Activated CD4-positive, alpha-beta T cell treated with anti-CD3 and anti-CD28 coated beads, Interleukin-2, amount 10 ng/mL, durations not matched to agents 7 days and 5 days (primary cell): ENCODE measurements around the gene PMM2. TPM values are rescaled to one million over a fixed set of nuclear protein-coding genes. Genes with fewer than 3 reads are reported as not detected.

Experiments
- CTCF ChIA-PET: fragments of 350-600 bp; sonication (Branson Sonifier 250); formaldehyde crosslinking; loops from one replicate; lab custom pipeline; 2021; ENCODE audit warnings: antibody characterized with exemption; lab: Charles Lee
- POLR2A ChIA-PET: fragments of 350-600 bp; sonication (Branson Sonifier 250); formaldehyde crosslinking; loops from one replicate; lab custom pipeline; 2021; ENCODE audit warnings: antibody characterized with exemption; lab: Charles Lee
- DNase-seq: peaks from one replicate; pipeline ENCODE4 v3.0.0-alpha.2; 2020
- H3K27ac Mint-ChIP-seq: one replicate; pipeline ENCODE4 v1.8.0; 2021; ENCODE audit warnings: mild to moderate bottlenecking, moderate library complexity, mixed read lengths
- H3K27me3 Mint-ChIP-seq: one replicate; pipeline ENCODE4 v1.8.0; 2021; ENCODE audit warnings: mixed read lengths
- H3K36me3 Mint-ChIP-seq: one replicate; pipeline ENCODE4 v1.8.0; 2021; ENCODE audit warnings: low read depth, mixed read lengths
- H3K4me1 Mint-ChIP-seq: one replicate; pipeline ENCODE4 v1.8.0; 2021; ENCODE audit warnings: mixed read lengths
- H3K4me3 Mint-ChIP-seq: one replicate; pipeline ENCODE4 v1.8.0; 2021; ENCODE audit warnings: mild to moderate bottlenecking, moderate library complexity, mixed read lengths
- H3K9me3 Mint-ChIP-seq: one replicate; pipeline ENCODE4 v1.8.0; 2021; ENCODE audit warnings: mixed read lengths
- total RNA-seq, 2 experiments: library from RNA; stranded (reverse); gene quantifications; one replicate each; pipeline ENCODE4 v1.2.3, GENCODE V29; 2021

Gene PMM2
- total RNA-seq, 2 experiments from 2014 or later: 37.0 to 38.9 TPM

- H3K4me1 Mint-ChIP-seq: peaks cover 16% of the 10 kb centered on the region
- DNase-seq: no peak
- no peak overlapping the region for H3K27ac Mint-ChIP-seq
- no peaks in the 10 kb centered on the region for H3K36me3 Mint-ChIP-seq
- peaks cover 5% of the 10 kb centered on the region for H3K27me3 Mint-ChIP-seq
- ChIA-PET CTCF (interaction anchor here (0.7 to 3.6 kb wide), 15 partner anchors 9 to 400 kb away, joined by 3 to 17 read pairs (median 4); partner anchors contain the start of gene CARHSP1), POLR2A (interaction anchor here (0.7 kb wide), 1 partner anchor 224 kb away, joined by 3 read pairs; no protein-coding TSS in a partner anchor)
- no peaks in the 10 kb centered on the region for H3K9me3 Mint-ChIP-seq
- no peak overlapping the region for H3K4me3 Mint-ChIP-seq
These were observed 83.3 kb downstream of the PMM2 start for GRCh38 chr16:8880839-8881510.

GRCh38 chr16:8882041-8882617 is 84.5 kb downstream of the PMM2 start, which contains the start of gene LITAFD:
LITAFD (plus strand) TSS chr16:8882351; CDS start chr16:8884356, 2,005 bp downstream.
- H3K9me3 Mint-ChIP-seq: no peaks in the 10 kb centered on the region
- POLR2A ChIA-PET: no interaction called here
- H3K27ac Mint-ChIP-seq: no peak within 1 kb of the TSS
- peaks cover 16% of the 10 kb centered on the region for H3K4me1 Mint-ChIP-seq
- no peaks in the 10 kb centered on the region for H3K36me3 Mint-ChIP-seq
- DNase-seq: no peak
- H3K27me3 Mint-ChIP-seq: peaks cover 6% of the 10 kb centered on the region
- CTCF ChIA-PET: interaction anchor here (0.6 to 2.4 kb wide), 3 partner anchors 14 to 253 kb away, joined by 3 to 9 read pairs (median 6); partner anchors contain the start of gene CARHSP1
- no peak within 1 kb of the TSS for H3K4me3 Mint-ChIP-seq

GRCh38 chr16:8882725-8883377 is 85.2 kb downstream of the PMM2 start:
- Mint-ChIP-seq H3K4me1 (peaks cover 15% of the 10 kb centered on the region), H3K9me3 (no peaks in the 10 kb centered on the region), H3K27me3 (peaks cover 6% of the 10 kb centered on the region), H3K4me3 (no peak overlapping the region), H3K27ac (no peak overlapping the region), H3K36me3 (no peaks in the 10 kb centered on the region)
- ChIA-PET CTCF (interaction anchor here (0.6 to 1.0 kb wide), 3 partner anchors 10 to 316 kb away, joined by 3 to 6 read pairs (median 3); no protein-coding TSS in a partner anchor), POLR2A (no interaction called here)
- no peak for DNase-seq

- DNase-seq: no peak
- CTCF ChIA-PET: interaction anchor here (1.0 to 1.4 kb wide), 2 partner anchors 12 to 19 kb away, joined by 3 to 4 read pairs; no protein-coding TSS in a partner anchor
- peak overlapping the region; percentile 68 for H3K27ac Mint-ChIP-seq
- H3K27me3 Mint-ChIP-seq: peaks cover 6% of the 10 kb centered on the region
- H3K4me1 Mint-ChIP-seq: no peaks in the 10 kb centered on the region
- H3K9me3 Mint-ChIP-seq: no peaks in the 10 kb centered on the region
- POLR2A ChIA-PET: no interaction called here
- H3K4me3 Mint-ChIP-seq: no peak overlapping the region
- H3K36me3 Mint-ChIP-seq: peaks cover 11% of the 10 kb centered on the region
These were observed 88.3 kb downstream of the PMM2 start for GRCh38 chr16:8885674-8886592.

- H3K27ac Mint-ChIP-seq: no peak overlapping the region
- no peaks in the 10 kb centered on the region for H3K4me1 Mint-ChIP-seq
- DNase-seq: no peak
- H3K4me3 Mint-ChIP-seq: no peak overlapping the region
- H3K27me3 Mint-ChIP-seq: peaks cover 6% of the 10 kb centered on the region
- POLR2A ChIA-PET: no interaction called here
- no peaks in the 10 kb centered on the region for H3K9me3 Mint-ChIP-seq
- CTCF ChIA-PET: interaction anchor here (0.6 to 1.4 kb wide), 3 partner anchors 8 to 18 kb away, joined by 3 to 4 read pairs (median 3); no protein-coding TSS in a partner anchor
- H3K36me3 Mint-ChIP-seq: peaks cover 17% of the 10 kb centered on the region
These were observed 89.2 kb downstream of the PMM2 start for GRCh38 chr16:8886593-8887430.

- ChIA-PET POLR2A (no interaction called here), CTCF (interaction anchor here (0.6 kb wide), 1 partner anchor 9 kb away, joined by 3 read pairs; no protein-coding TSS in a partner anchor)
- no peaks in the 10 kb centered on the region for H3K4me1 Mint-ChIP-seq
- peaks cover 6% of the 10 kb centered on the region for H3K27me3 Mint-ChIP-seq
- no peak overlapping the region for H3K4me3 Mint-ChIP-seq
- H3K9me3 Mint-ChIP-seq: no peaks in the 10 kb centered on the region
- peaks cover 17% of the 10 kb centered on the region for H3K36me3 Mint-ChIP-seq
- DNase-seq: no peak
- no peak overlapping the region for H3K27ac Mint-ChIP-seq
These were observed 89.8 kb downstream of the PMM2 start for GRCh38 chr16:8887431-8887765.

GRCh38 chr16:8887952-8888560 is 90.4 kb downstream of the PMM2 start:
- no peak for DNase-seq
- no peaks in the 10 kb centered on the region for H3K9me3 Mint-ChIP-seq
- peaks cover 6% of the 10 kb centered on the region for H3K27me3 Mint-ChIP-seq
- H3K4me1 Mint-ChIP-seq: no peaks in the 10 kb centered on the region
- H3K27ac Mint-ChIP-seq: no peak overlapping the region
- no peak overlapping the region for H3K4me3 Mint-ChIP-seq
- ChIA-PET POLR2A (no interaction called here), CTCF (no interaction called here)
- H3K36me3 Mint-ChIP-seq: peaks cover 17% of the 10 kb centered on the region

- POLR2A ChIA-PET: no interaction called here
- no peak for DNase-seq
These were observed 91.6 kb downstream of the PMM2 start for GRCh38 chr16:8888951-8889892.

GRCh38 chr16:8889893-8890548 is 92.4 kb downstream of the PMM2 start:
- CTCF ChIA-PET: interaction anchor here (0.5 to 2.5 kb wide), 4 partner anchors 10 to 184 kb away, joined by 3 to 17 read pairs (median 3); partner anchors contain the start of gene CARHSP1
- H3K27me3 Mint-ChIP-seq: peaks cover 6% of the 10 kb centered on the region
- H3K27ac Mint-ChIP-seq: no peak overlapping the region
- H3K4me3 Mint-ChIP-seq: no peak overlapping the region
- no peaks in the 10 kb centered on the region for H3K4me1 Mint-ChIP-seq
- no peaks in the 10 kb centered on the region for H3K9me3 Mint-ChIP-seq
- H3K36me3 Mint-ChIP-seq: peaks cover 33% of the 10 kb centered on the region
- POLR2A ChIA-PET: no interaction called here
- no peak for DNase-seq

More at GRCh38 chr16:8888951-8889892, 91.6 kb downstream of the PMM2 start:
- Mint-ChIP-seq H3K27me3 (peaks cover 6% of the 10 kb centered on the region), H3K4me1 (no peaks in the 10 kb centered on the region), H3K27ac (no peak overlapping the region), H3K9me3 (no peaks in the 10 kb centered on the region), H3K36me3 (peaks cover 25% of the 10 kb centered on the region), H3K4me3 (no peak overlapping the region)
- CTCF ChIA-PET: interaction anchor here (0.5 to 2.5 kb wide), 2 partner anchors 10 to 183 kb away, joined by 3 to 17 read pairs; no protein-coding TSS in a partner anchor

- peak overlapping the region; percentile 10 for H3K27ac Mint-ChIP-seq
- peaks cover 38% of the 10 kb centered on the region for H3K36me3 Mint-ChIP-seq
- ChIA-PET CTCF (interaction anchor here (0.9 to 2.5 kb wide), 3 partner anchors 10 to 22 kb away, joined by 3 to 17 read pairs (median 3); partner anchors contain the start of gene CARHSP1), POLR2A (no interaction called here)
- H3K4me1 Mint-ChIP-seq: no peaks in the 10 kb centered on the region
- DNase-seq: no peak
- peaks cover 4% of the 10 kb centered on the region for H3K27me3 Mint-ChIP-seq
- no peaks in the 10 kb centered on the region for H3K9me3 Mint-ChIP-seq
- no peak overlapping the region for H3K4me3 Mint-ChIP-seq
These were observed 92.9 kb downstream of the PMM2 start for GRCh38 chr16:8890549-8890921.
